ENCODE results near the gene PIEZO1.

The PIEZO1 gene

GRCh38 chr16:88764080-88764479, 20.9 kb downstream of the PIEZO1 start:
- TF ChIP-seq ZNF274 (IDR thresholded peaks at IDR 0.05; ENCODE audit: low read depth, low read length): no peak
- no peak overlapping the region for H3K4me3 ChIP-seq (ENCODE audit: low read length)

DNA sequence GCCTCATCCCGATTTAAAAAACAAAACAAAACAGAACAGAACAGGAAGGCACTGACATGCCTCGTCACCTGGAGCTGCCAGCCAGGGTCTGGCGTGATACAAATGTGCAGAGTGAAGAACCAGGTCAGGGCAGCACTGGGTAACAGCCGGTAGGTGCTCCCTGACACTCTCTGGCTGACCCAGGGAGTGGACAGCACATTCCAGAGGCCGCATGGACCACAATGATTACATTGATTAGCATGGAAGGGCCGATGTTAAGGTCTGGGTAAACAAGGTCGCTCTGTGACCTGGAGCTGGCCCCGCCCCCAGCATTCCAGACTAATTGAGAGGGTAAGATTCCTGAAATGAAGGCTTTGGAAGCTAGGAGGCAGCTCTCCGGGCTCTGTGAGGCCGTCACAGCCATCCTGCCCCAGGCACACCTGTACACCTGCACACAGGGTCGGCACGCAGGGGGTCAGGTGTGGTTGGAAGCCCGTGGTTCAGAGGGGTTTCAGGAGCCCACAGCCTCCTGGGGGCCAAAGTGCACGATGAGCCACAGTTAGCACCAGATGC, 21.4 kb downstream of the PIEZO1 start:
- no peak for TF ChIP-seq ZNF274 (IDR thresholded peaks at IDR 0.05; ENCODE audit: low read depth, low read length)
- no peak overlapping the region for H3K4me3 ChIP-seq (ENCODE audit: low read length)

GRCh38 chr16:88762941-88763340, 22.1 kb downstream of the PIEZO1 start:
- no peak overlapping the region for H3K4me3 ChIP-seq (ENCODE audit: low read length)
- TF ChIP-seq ZNF274 (IDR thresholded peaks at IDR 0.05; ENCODE audit: low read depth, low read length): no peak

DNA sequence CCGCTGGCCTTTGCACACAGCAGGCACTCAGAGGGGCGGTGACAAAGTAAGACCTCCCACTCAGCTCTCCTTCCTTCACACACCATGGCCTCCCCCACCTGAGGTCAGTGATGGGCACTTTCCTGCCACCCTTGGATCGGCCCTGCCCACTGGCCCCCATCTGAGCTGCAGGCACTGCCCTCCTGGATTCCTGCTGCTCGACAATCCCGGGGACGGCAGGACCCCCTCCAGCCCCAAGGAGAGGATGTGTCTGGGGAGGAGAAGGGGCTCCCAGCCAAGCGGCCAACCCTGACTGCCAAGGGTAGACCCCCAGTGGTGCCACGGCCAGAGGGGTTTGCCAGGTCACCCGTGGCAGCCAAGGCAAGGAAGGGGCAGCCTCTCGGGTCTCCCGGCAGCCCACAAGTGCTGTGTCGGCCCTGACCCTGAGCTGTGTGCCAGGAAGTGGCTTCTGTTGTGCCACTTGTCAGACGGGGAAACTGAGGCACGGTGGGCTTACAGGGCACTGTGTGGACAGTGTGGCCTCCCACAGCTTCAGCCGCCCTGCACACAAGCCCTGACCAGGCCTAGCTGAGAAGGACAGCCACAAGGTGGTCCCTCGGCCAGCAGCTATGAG, 22.7 kb downstream of the PIEZO1 start:
- H3K4me3 ChIP-seq (ENCODE audit: low read length): no peak overlapping the region
- TF ChIP-seq ZNF274 (IDR thresholded peaks at IDR 0.05; ENCODE audit: low read depth, low read length): no peak

DNA sequence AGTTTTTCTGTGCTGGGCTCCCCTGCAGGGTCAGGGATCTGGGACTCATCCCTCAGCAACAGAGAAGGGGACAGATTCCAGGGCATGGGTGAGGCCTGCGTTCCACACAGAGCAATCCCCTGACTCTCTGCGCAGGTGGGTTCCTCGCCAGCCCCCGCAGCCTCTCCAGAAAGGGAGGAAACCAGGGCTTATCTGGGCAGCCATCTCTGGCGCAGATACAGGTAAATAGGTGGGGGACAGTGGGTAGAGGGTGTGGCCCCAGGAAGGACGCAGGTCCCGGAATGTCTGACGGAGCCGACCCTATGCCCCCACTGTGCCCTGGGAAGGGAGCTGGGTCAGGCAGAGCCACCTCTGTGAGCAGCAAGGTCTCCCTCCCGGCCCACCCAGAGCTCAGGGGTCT, 23.2 kb downstream of the PIEZO1 start:
- TF ChIP-seq ZNF274 (IDR thresholded peaks at IDR 0.05; ENCODE audit: low read depth, low read length): no peak
- H3K4me3 ChIP-seq (ENCODE audit: low read length): no peak overlapping the region

DNA sequence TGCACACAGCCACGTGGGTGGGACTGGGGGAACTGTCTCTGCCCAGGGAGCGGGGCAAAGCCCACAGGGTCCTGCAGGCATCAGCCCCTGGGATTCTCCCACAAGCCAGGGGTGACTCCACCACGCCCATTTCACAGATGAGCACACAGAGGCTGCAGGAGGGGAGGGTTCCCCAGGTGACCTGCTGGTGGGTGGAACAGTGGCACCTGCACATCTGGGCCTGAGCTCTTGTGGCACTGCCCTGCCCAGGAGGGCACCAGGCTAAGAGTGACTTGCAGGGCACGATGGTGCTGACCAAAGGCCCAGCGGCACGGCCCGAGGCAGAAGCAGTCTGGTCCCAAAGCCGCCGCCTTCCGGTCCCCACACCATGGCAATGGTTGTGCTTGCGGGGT, 23.9 kb downstream of the PIEZO1 start:
- H3K4me3 ChIP-seq (ENCODE audit: low read length): no peak overlapping the region
- no peak for TF ChIP-seq ZNF274 (IDR thresholded peaks at IDR 0.05; ENCODE audit: low read depth, low read length)

- H3K4me3 ChIP-seq (ENCODE audit: low read length): no peak overlapping the region
- TF ChIP-seq ZNF274 (IDR thresholded peaks at IDR 0.05; ENCODE audit: low read depth, low read length): no peak
These were observed 24.4 kb downstream of the PIEZO1 start for GRCh38 chr16:88760424-88761142.

- no peak overlapping the region for H3K4me3 ChIP-seq (ENCODE audit: low read length)
- TF ChIP-seq ZNF274 (IDR thresholded peaks at IDR 0.05; ENCODE audit: low read depth, low read length): no peak
These were observed 25.1 kb downstream of the PIEZO1 start for GRCh38 chr16:88759976-88760350.

DNA sequence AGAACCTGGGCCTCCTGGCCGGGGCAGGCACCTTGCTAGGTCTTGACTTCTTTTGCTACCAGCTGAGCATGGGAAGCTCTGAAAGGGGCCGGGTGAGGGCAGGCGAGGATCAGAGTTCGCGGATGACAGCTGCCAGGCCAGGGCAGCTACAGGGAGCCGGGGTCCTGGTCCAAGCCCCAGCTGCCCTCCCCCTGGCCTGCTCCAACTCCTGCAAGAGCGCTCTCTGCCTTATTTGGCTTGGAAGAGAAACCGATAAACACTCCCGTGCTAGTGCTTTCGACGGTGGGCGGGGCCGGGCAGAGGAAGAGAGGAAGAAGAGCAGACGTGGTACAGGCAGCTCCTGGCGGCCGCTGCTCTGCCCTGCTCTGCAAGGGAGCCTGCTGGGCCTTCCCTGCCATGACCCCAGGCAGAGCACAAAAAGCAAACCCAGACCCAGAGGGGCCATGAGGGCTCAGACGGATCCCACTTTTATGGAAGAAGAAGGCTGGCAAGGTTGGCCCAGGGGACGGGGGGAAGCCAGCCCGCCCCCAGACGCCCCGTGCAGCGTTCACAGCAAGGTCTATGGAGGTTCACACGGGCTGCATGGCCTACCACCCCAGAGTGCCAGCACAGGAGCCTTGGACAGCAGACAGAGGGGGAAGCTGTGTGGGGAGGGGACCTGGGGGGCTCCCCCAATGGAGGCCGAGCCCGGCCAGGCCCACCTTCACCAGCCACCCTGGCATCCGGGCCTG, 25.6 kb downstream of the PIEZO1 start:
- no peak for TF ChIP-seq ZNF274 (IDR thresholded peaks at IDR 0.05; ENCODE audit: low read depth, low read length)
- no peak overlapping the region for H3K4me3 ChIP-seq (ENCODE audit: low read length)

- TF ChIP-seq ZNF274 (IDR thresholded peaks at IDR 0.05; ENCODE audit: low read depth, low read length): no peak
- H3K4me3 ChIP-seq (ENCODE audit: low read length): no peak overlapping the region
These were observed 26.1 kb downstream of the PIEZO1 start for GRCh38 chr16:88758944-88759244.

GRCh38 chr16:88758227-88758943, 26.6 kb downstream of the PIEZO1 start:
- no peak overlapping the region for H3K4me3 ChIP-seq (ENCODE audit: low read length)
- no peak for TF ChIP-seq ZNF274 (IDR thresholded peaks at IDR 0.05; ENCODE audit: low read depth, low read length)

DNA sequence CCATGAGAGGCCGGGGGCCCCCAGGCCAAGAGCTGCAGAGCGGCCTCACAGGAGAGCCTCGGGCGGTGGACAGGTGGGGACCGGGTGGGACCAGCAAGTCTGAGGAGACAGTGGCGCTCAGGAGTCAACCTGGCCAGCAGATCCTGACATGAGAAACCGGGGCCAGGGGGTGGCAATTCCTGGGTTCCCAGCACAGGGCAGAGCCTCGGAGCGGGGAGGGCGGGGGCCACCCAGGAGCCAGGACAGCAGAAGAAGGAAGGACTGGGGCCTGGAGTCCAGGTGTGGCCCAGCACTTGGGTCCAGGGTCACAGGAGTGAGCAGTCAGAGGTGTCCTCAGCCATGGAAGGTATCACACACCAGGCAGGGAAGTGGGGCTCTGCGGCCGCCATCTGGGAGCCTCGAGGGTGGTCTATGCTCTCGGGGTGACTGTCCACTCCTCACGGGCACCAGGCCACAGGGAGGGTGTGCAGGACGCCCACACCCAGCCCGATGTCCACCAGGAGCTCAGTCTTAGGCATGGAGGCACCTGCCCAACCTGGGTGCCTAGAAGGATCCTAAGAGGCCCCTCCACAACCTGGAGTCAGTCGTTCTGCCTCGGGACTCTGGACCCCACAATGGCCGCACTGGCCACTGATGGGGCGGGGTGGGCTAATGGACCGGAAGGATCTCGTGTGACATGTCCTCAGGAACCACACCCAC, 29.1 kb downstream of the PIEZO1 start:
- no peak overlapping the region for H3K4me3 ChIP-seq (ENCODE audit: low read length)
- no peak for TF ChIP-seq ZNF274 (IDR thresholded peaks at IDR 0.05; ENCODE audit: low read depth, low read length)

GRCh38 chr16:88754912-88755744, 29.9 kb downstream of the PIEZO1 start:
- TF ChIP-seq ZNF274 (IDR thresholded peaks at IDR 0.05; ENCODE audit: low read depth, low read length): no peak
- no peak overlapping the region for H3K4me3 ChIP-seq (ENCODE audit: low read length)
